Esophagus muscularis mucosa (tissue), 4 donors: Measurements from ENCODE around the gene KCNMB2.

Experiments used
- CTCF ChIP-seq, 3 experiments: fragments of 200-600 bp in 2 of 3; fragments of 450-650 bp in 1 of 3; sonication (generic) in 2 of 3; IDR thresholded peaks; one replicate each; pipeline ENCODE4 v1.5.1; 2017 to 2019; ENCODE audit warnings: antibody characterized with exemption in 3 of 3, mild to moderate bottlenecking in 2 of 3, moderate library complexity in 1 of 3
- EP300 ChIP-seq: sonication (generic); formaldehyde crosslinking; IDR thresholded peaks from one replicate; pipeline ENCODE4 v1.6.1; 2017; ENCODE audit warnings: antibody characterized with exemption
- POLR2A ChIP-seq: fragments of 450-650 bp; IDR thresholded peaks from one replicate; pipeline ENCODE4 v1.6.1; 2017; ENCODE audit warnings: antibody characterized with exemption, moderate library complexity, mild to moderate bottlenecking, low read depth
- POLR2AphosphoS5 ChIP-seq, 2 donors: sonication (generic); formaldehyde crosslinking; IDR thresholded peaks; one replicate each; pipeline ENCODE4 v1.6.1; 2017; ENCODE audit warnings: antibody characterized with exemption in 2 of 2

GRCh38 chr3:178551916-178552321, 15.7 kb downstream of the KCNMB2 start:
- TF ChIP-seq CTCF (IDR thresholded peaks at IDR 0.05), result no peak
- TF ChIP-seq EP300, result no peak
- TF ChIP-seq POLR2A, result no peak
- no peak for TF ChIP-seq POLR2AphosphoS5 (IDR thresholded peaks at IDR 0.05)
